Measurements from ENCODE around the gene FTO. TPM values are rescaled to one million over a fixed set of nuclear protein-coding genes. Genes with fewer than 3 reads are reported as not detected.

Gene FTO
- total RNA-seq, 1 donor from 2014 or later, result 50.2 TPM

GRCh38 chr16:53920988-53921387 is 217.0 kb downstream of the FTO start:
- H3K27ac ChIP-seq, result no peak overlapping the region
- no peaks in the 10 kb centered on the region for H3K27me3 ChIP-seq
- no peaks in the 10 kb centered on the region for H3K9me3 ChIP-seq
- no peak for TF ChIP-seq CTCF (IDR thresholded peaks at IDR 0.05)
- no peaks in the 10 kb centered on the region for H3K36me3 ChIP-seq
- intact Hi-C loops (cut with DNase I), result no loop called here
- H3K4me1 ChIP-seq, result no peaks in the 10 kb centered on the region
- DNase-seq (ENCODE audit: low spot score in 2 of 2), result no peak
- H3K4me3 ChIP-seq, result no peak overlapping the region

GRCh38 chr16:53922067-53922806 is 218.3 kb downstream of the FTO start:
- Histone ChIP-seq H3K4me1 (no peaks in the 10 kb centered on the region), H3K9me3 (no peaks in the 10 kb centered on the region), H3K4me3 (no peak overlapping the region), H3K36me3 (no peaks in the 10 kb centered on the region), H3K27ac (no peak overlapping the region), H3K27me3 (no peaks in the 10 kb centered on the region)
- no peak for DNase-seq (ENCODE audit: low spot score in 2 of 2)
- no peak for TF ChIP-seq CTCF (IDR thresholded peaks at IDR 0.05)
- intact Hi-C loops (cut with DNase I), result no loop called here

DNA sequence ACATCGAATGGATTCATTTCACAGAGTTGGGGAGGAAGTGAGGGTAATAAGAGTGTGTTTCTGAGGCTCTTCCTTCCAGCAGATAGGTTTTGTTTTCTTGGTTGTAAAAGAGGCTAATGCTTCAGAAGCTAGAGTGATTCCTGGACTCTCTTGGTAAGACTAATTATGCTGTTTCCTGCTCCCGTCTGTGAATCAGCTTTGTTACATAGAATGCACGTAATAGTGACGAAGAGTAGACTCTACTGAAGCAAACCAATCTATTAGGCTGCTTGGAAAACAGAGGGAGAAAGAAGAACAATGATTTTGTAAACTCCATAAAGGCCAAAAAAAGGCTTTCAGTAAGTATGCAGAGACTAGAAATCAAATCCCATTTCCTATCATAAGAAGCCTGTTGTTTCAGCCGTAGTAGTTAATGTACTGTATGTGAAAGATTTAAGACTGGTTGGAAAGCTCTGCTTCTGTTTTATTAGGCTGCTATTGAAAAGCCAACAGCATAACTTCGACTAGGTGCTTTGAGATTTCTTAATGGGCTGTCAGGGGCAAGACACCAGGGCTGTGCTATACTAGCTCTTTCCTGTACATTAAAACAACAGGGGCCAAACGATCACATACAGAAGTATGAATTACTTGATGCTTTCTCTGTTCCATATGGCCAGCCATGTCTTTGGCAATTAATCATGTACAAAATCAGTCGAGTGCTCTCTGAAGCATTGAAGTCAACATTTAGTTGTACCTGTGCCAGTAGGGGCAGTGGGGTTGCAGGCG is 219.0 kb downstream of the FTO start:
- H3K4me1 ChIP-seq, result no peaks in the 10 kb centered on the region
- TF ChIP-seq CTCF (IDR thresholded peaks at IDR 0.05), result no peak
- H3K36me3 ChIP-seq, result no peaks in the 10 kb centered on the region
- H3K9me3 ChIP-seq, result no peaks in the 10 kb centered on the region
- intact Hi-C loops (cut with DNase I), result no loop called here
- H3K27ac ChIP-seq, result no peak overlapping the region
- no peak overlapping the region for H3K4me3 ChIP-seq
- H3K27me3 ChIP-seq, result no peaks in the 10 kb centered on the region
- DNase-seq (ENCODE audit: low spot score in 2 of 2), result no peak

- no peak overlapping the region for H3K27ac ChIP-seq
- H3K36me3 ChIP-seq, result no peaks in the 10 kb centered on the region
- H3K27me3 ChIP-seq, result no peaks in the 10 kb centered on the region
- intact Hi-C loops (cut with DNase I), result no loop called here
- no peak overlapping the region for H3K4me3 ChIP-seq
- TF ChIP-seq CTCF (IDR thresholded peaks at IDR 0.05), result no peak
- no peak for DNase-seq (ENCODE audit: low spot score in 2 of 2)
- H3K4me1 ChIP-seq, result no peaks in the 10 kb centered on the region
- H3K9me3 ChIP-seq, result no peaks in the 10 kb centered on the region
These were observed 220.6 kb downstream of the FTO start for GRCh38 chr16:53924331-53925106.

- Histone ChIP-seq H3K27me3 (no peaks in the 10 kb centered on the region), H3K36me3 (no peaks in the 10 kb centered on the region), H3K4me1 (no peaks in the 10 kb centered on the region), H3K4me3 (no peak overlapping the region), H3K9me3 (no peaks in the 10 kb centered on the region), H3K27ac (no peak overlapping the region)
- intact Hi-C loops (cut with DNase I), result no loop called here
- DNase-seq (ENCODE audit: low spot score in 2 of 2), result no peak
- TF ChIP-seq CTCF (IDR thresholded peaks at IDR 0.05), result no peak
These were observed 221.1 kb downstream of the FTO start for GRCh38 chr16:53925107-53925410.
